Caco-2 (cell line): ENCODE results near the gene PCK1. TPM values are rescaled to one million over a fixed set of nuclear protein-coding genes. Genes with fewer than 3 reads are reported as not detected.

Experiments used
- BruUV-seq: library from RNA; stranded (reverse); fragments of 400-500 nt; replicated peaks from 2 replicates; lab custom pipeline; 2021; lab: Mats Ljungman, UMichigan
- CTCF ChIA-PET: fragments of 300-600 bp; sonication (Branson Sonifier 250); formaldehyde crosslinking; loops from one replicate; lab custom pipeline; 2022; ENCODE audit warnings: antibody characterized with exemption; lab: Charles Lee
- POLR2A ChIA-PET: fragments of 300-600 bp; sonication (Branson Sonifier 250); formaldehyde crosslinking; loops from one replicate; lab custom pipeline; 2022; ENCODE audit warnings: antibody characterized with exemption; lab: Charles Lee
- DNase-seq, 2 experiments: peaks; one replicate each; pipeline versions ENCODE4 v3.0.0 to v3.0.0-alpha.2; 2020 to 2022
- H3K27me3 ChIP-seq: replicated peaks from 2 replicates; pipeline ENCODE4 v1.6.0; 2011; ENCODE audit warnings: low read length; ENCODE audit not compliant: control insufficient read depth, insufficient read depth
- H3K36me3 ChIP-seq: 2 replicates; pipeline ENCODE4 v1.5.1; 2011; ENCODE audit warnings: low read length; ENCODE audit not compliant: control insufficient read depth, insufficient read depth
- H3K4me1 ChIP-seq: fragments of 250-450 bp; sonication (Bioruptor Pico); 2 replicates; pipeline ENCODE4 v1.5.1; 2020; ENCODE audit warnings: mild to moderate bottlenecking
- H3K4me3 ChIP-seq: 2 replicates; pipeline ENCODE4 v1.5.1; 2011; ENCODE audit warnings: low read depth, mild to moderate bottlenecking, control low read depth, low read length
- H3K9me3 ChIP-seq: fragments of 250-450 bp; sonication (Bioruptor Pico); 2 replicates; pipeline ENCODE4 v1.5.1; 2020; ENCODE audit warnings: mild to moderate bottlenecking, moderate library complexity
- H3K27ac Mint-ChIP-seq: one replicate; pipeline ENCODE4 v1.8.0; 2022; ENCODE audit warnings: mixed read lengths; ENCODE audit not compliant: unreplicated experiment
- H3K27me3 Mint-ChIP-seq: one replicate; pipeline ENCODE4 v1.8.0; 2022; ENCODE audit warnings: mixed read lengths; ENCODE audit not compliant: insufficient read depth, unreplicated experiment
- H3K36me3 Mint-ChIP-seq: one replicate; pipeline ENCODE4 v1.8.0; 2022; ENCODE audit warnings: mild to moderate bottlenecking, mixed read lengths; ENCODE audit not compliant: insufficient read depth, unreplicated experiment
- H3K4me1 Mint-ChIP-seq: one replicate; pipeline ENCODE4 v1.8.0; 2022; ENCODE audit warnings: low read depth, mixed read lengths; ENCODE audit not compliant: unreplicated experiment
- H3K4me3 Mint-ChIP-seq: one replicate; pipeline ENCODE4 v1.8.0; 2022; ENCODE audit warnings: mild to moderate bottlenecking, moderate library complexity, mixed read lengths; ENCODE audit not compliant: unreplicated experiment
- H3K9me3 Mint-ChIP-seq: one replicate; pipeline ENCODE4 v1.8.0; 2022; ENCODE audit warnings: mixed read lengths; ENCODE audit not compliant: unreplicated experiment
- CTCF ChIP-seq, 2 experiments: fragments of 200-600 bp in 1 of 2; IDR thresholded peaks; 1 replicate in 1 of 2; 2 replicates in 1 of 2; pipeline versions ENCODE4 v1.5.1 to v1.8.0; 2011 to 2022; ENCODE audit warnings: antibody characterized with exemption in 1 of 2, control low read depth in 1 of 2, inconsistent platforms in 1 of 2, low read depth in 1 of 2, low read length in 1 of 2, mild to moderate bottlenecking in 1 of 2, moderate library complexity in 1 of 2; ENCODE audit not compliant: insufficient read depth in 1 of 2, severe bottlenecking in 1 of 2, unreplicated experiment in 1 of 2
- intact Hi-C: fragments of 100-400 bp; cut with micrococcal nuclease; formaldehyde crosslinking; loops from one replicate; pipeline ENCODE4 v1.10.0; 2022; ENCODE audit not compliant: unreplicated experiment
- total RNA-seq: library from RNA; stranded (reverse); gene quantifications from 2 replicates; pipeline ENCODE4 v1.2.3, GENCODE V29; 2022

The PCK1 gene
- total RNA-seq, 1 experiment from 2014 or later: not detected

GRCh38 chr20:57567471-57568079 lies 6.7 kb downstream of the PCK1 start:
- Mint-ChIP-seq H3K27ac (no peak overlapping the region), H3K36me3 (no peaks in the 10 kb centered on the region), H3K9me3 (no peaks in the 10 kb centered on the region), H3K4me3 (no peak overlapping the region), H3K4me1 (no peaks in the 10 kb centered on the region), H3K27me3 (peaks cover 17% of the 10 kb centered on the region)
- BruUV-seq: no TSS peak
- no peak for TF ChIP-seq CTCF (IDR thresholded peaks at IDR 0.05; ENCODE audit: insufficient read depth in 1 of 2, low read depth in 1 of 2, low read length in 1 of 2, severe bottlenecking in 1 of 2, unreplicated experiment in 1 of 2)
- POLR2A ChIA-PET: no interaction called here
- Histone ChIP-seq H3K4me3 (no peak overlapping the region), H3K9me3 (no peaks in the 10 kb centered on the region), H3K4me1 (no peaks in the 10 kb centered on the region), H3K27me3 (no peaks in the 10 kb centered on the region), H3K36me3 (no peaks in the 10 kb centered on the region)
- intact Hi-C loops: no loop called here
- DNase-seq: no peak
- CTCF ChIA-PET: no interaction called here

- Mint-ChIP-seq H3K4me1 (no peaks in the 10 kb centered on the region), H3K27me3 (peaks cover 19% of the 10 kb centered on the region), H3K36me3 (no peaks in the 10 kb centered on the region), H3K4me3 (no peak overlapping the region), H3K9me3 (no peaks in the 10 kb centered on the region), H3K27ac (no peak overlapping the region)
- DNase-seq: no peak
- Histone ChIP-seq H3K9me3 (no peaks in the 10 kb centered on the region), H3K27me3 (no peaks in the 10 kb centered on the region), H3K36me3 (no peaks in the 10 kb centered on the region), H3K4me3 (no peak overlapping the region), H3K4me1 (no peaks in the 10 kb centered on the region)
- intact Hi-C loops: no loop called here
- no TSS peak for BruUV-seq
- ChIA-PET CTCF (no interaction called here), POLR2A (no interaction called here)
- no peak for TF ChIP-seq CTCF (IDR thresholded peaks at IDR 0.05; ENCODE audit: insufficient read depth in 1 of 2, low read depth in 1 of 2, low read length in 1 of 2, severe bottlenecking in 1 of 2, unreplicated experiment in 1 of 2)
Measured at GRCh38 chr20:57568088-57568896, 7.4 kb downstream of the PCK1 start.

- no peaks in the 10 kb centered on the region for H3K9me3 ChIP-seq
- POLR2A ChIA-PET: no interaction called here
Measured at GRCh38 chr20:57568960-57569359, 8.1 kb downstream of the PCK1 start.

More at GRCh38 chr20:57568960-57569359, 8.1 kb downstream of the PCK1 start:
- Histone ChIP-seq H3K36me3 (no peaks in the 10 kb centered on the region), H3K4me3 (no peak overlapping the region), H3K27me3 (no peaks in the 10 kb centered on the region), H3K4me1 (no peaks in the 10 kb centered on the region)
- Mint-ChIP-seq H3K27me3 (peaks cover 19% of the 10 kb centered on the region), H3K27ac (no peak overlapping the region), H3K4me1 (no peaks in the 10 kb centered on the region), H3K36me3 (no peaks in the 10 kb centered on the region), H3K9me3 (no peaks in the 10 kb centered on the region), H3K4me3 (no peak overlapping the region)
- no peak for TF ChIP-seq CTCF (IDR thresholded peaks at IDR 0.05; ENCODE audit: insufficient read depth in 1 of 2, low read depth in 1 of 2, low read length in 1 of 2, severe bottlenecking in 1 of 2, unreplicated experiment in 1 of 2)
- no peak for DNase-seq
- no TSS peak for BruUV-seq
- intact Hi-C loops: no loop called here
- CTCF ChIA-PET: no interaction called here
